Ovary (tissue), 9 donors: ENCODE data around the gene ITGA3. TPM values are rescaled to one million over a fixed set of nuclear protein-coding genes. Genes with fewer than 3 reads are reported as not detected.

ENCODE experiments used
- DNase-seq, 5 donors: peaks; one replicate each; pipeline ENCODE4 v3.0.0-alpha.2; 2019 to 2020
- H3K27ac ChIP-seq, 2 donors: fragments of 200-600 bp; one replicate each; pipeline versions ENCODE4 v1.5.1 to v1.8.0; 2019 to 2022
- H3K27me3 ChIP-seq: fragments of 200-600 bp; one replicate; pipeline ENCODE4 v1.8.0; 2022
- H3K36me3 ChIP-seq: fragments of 200-600 bp; sonication (generic); one replicate; pipeline ENCODE4 v1.5.1; 2019
- H3K4me1 ChIP-seq: one replicate; pipeline ENCODE4 v1.8.1; 2013; ENCODE audit warnings: mild to moderate bottlenecking, moderate library complexity; ENCODE audit not compliant: insufficient read depth
- H3K4me3 ChIP-seq: fragments of 200-600 bp; sonication (generic); one replicate; pipeline ENCODE4 v1.5.1; 2017
- H3K9me3 ChIP-seq, 2 donors: fragments of 200-600 bp in 1 of 2; sonication (generic) in 1 of 2; one replicate each; pipeline versions ENCODE4 v1.5.1 to v1.8.1; 2013 to 2019; ENCODE audit warnings: mild to moderate bottlenecking in 1 of 2, moderate library complexity in 1 of 2
- EP300 ChIP-seq: sonication (generic); formaldehyde crosslinking; IDR thresholded peaks from one replicate; pipeline ENCODE4 v1.6.1; 2017; ENCODE audit warnings: antibody characterized with exemption
- POLR2A ChIP-seq: fragments of 450-650 bp; IDR thresholded peaks from one replicate; pipeline ENCODE4 v1.6.1; 2017; ENCODE audit warnings: antibody characterized with exemption, mild to moderate bottlenecking, moderate library complexity
- WGBS, 3 donors: extraction: QIAGEN DNeasy Blood & Tissue Kit in 1 of 3; methylation state at CpG; one replicate each; pipeline versions ENCODE4 v1.1.5 to v1.1.7; 2013 to 2017; 5-methylcytosine and 5-hydroxymethylcytosine counted together
- intact Hi-C, 4 donors: fragments of 100-400 bp; cut with DNase I; formaldehyde crosslinking; loops; one replicate each; pipeline versions ENCODE4 v1.11.0 to v1.15.1; 2022 to 2023
- polyA plus RNA-seq, 2 donors: library from polyadenylated mRNA; stranded (reverse); fragments of 200-250 nt in 1 of 2; fragments of 350-450 nt in 1 of 2; fragmentation: Illumina TruSeq in 1 of 2; extraction: RNeasy Lipid Tissue Mini Kit (QIAGEN cat#74804) in 1 of 2; gene quantifications; one replicate each; pipeline ENCODE4 v1.2.3, GENCODE V29; 2013 to 2014
- total RNA-seq, 7 donors: library from RNA; depleted of rRNA in 2 of 7; stranded (reverse); fragments of >200 nt in 2 of 7; fragmentation: NEBNext Ultra II Directional in 3 of 7; extraction: Animal tissue kit (Norgen Biotek cat#: 25700) in 3 of 7; gene quantifications; one replicate each; pipeline versions ENCODE4 v1.1.0 to v1.2.4, GENCODE V29; 2016 to 2023
- TF ChIP-seq, protein P1 (sequence below), 3 donors: fragments of 450-650 bp in 2 of 3; fragments of 200-600 bp in 1 of 3; IDR thresholded peaks; one replicate each; pipeline versions ENCODE4 v1.5.1 to v1.8.0; 2016 to 2022; ENCODE audit warnings: antibody characterized with exemption in 3 of 3, mild to moderate bottlenecking in 1 of 3
- donor health status: DM: no; HTN: no; CAD: no; lungs with moderate emphysema.
- donor health status: DM: no; HTN: no; CAD: no.
- donor health status: Bipolar disorder and iron deficiency.
- donor health status: DM: yes; HTN: yes; CAD: no.
- donor health status: DM: no; HTN: no; CAD: no.
- donor health status: DM: yes; HTN: yes; CAD: no.

Gene ITGA3
- total and polyA plus RNA-seq, 9 donors = 23.6 to 132 (median 34.2) TPM

- Histone ChIP-seq H3K4me3 (no peak overlapping the region), H3K9me3 (no peaks in the 10 kb centered on the region), H3K27me3 (no peaks in the 10 kb centered on the region), H3K36me3 (no peaks in the 10 kb centered on the region), H3K27ac (no peak overlapping the region), H3K4me1 (peaks cover 8% of the 10 kb centered on the region)
- WGBS, 3 donors = 90 to 91% (median 91%) methylated on average over 7 of the region's 7 CpGs
- no peak for DNase-seq
- TF ChIP-seq, protein P1, sequence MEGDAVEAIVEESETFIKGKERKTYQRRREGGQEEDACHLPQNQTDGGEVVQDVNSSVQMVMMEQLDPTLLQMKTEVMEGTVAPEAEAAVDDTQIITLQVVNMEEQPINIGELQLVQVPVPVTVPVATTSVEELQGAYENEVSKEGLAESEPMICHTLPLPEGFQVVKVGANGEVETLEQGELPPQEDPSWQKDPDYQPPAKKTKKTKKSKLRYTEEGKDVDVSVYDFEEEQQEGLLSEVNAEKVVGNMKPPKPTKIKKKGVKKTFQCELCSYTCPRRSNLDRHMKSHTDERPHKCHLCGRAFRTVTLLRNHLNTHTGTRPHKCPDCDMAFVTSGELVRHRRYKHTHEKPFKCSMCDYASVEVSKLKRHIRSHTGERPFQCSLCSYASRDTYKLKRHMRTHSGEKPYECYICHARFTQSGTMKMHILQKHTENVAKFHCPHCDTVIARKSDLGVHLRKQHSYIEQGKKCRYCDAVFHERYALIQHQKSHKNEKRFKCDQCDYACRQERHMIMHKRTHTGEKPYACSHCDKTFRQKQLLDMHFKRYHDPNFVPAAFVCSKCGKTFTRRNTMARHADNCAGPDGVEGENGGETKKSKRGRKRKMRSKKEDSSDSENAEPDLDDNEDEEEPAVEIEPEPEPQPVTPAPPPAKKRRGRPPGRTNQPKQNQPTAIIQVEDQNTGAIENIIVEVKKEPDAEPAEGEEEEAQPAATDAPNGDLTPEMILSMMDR (IDR thresholded peaks at IDR 0.05) = no peak
- TF ChIP-seq EP300 = no peak
- TF ChIP-seq POLR2A = no peak
- intact Hi-C loops = loop anchor here in 3 of 4 donors (5.0 to 10.0 kb wide), 3 partner anchors 58 to 276 kb away; no protein-coding TSS in a partner anchor
Observed at GRCh38 chr17:50029185-50029584, 26.7 kb upstream of the ITGA3 start.

- DNase-seq = no peak
- no peaks in the 10 kb centered on the region for H3K9me3 ChIP-seq
- no peaks in the 10 kb centered on the region for H3K36me3 ChIP-seq
- peaks cover 24% of the 10 kb centered on the region for H3K4me1 ChIP-seq
- 56 to 61% (median 56%) methylated on average over 6 of the region's 6 CpGs for WGBS, 3 donors
- H3K27ac ChIP-seq = no peak overlapping the region
- intact Hi-C loops = no loop called here
- H3K4me3 ChIP-seq = no peak overlapping the region
- no peaks in the 10 kb centered on the region for H3K27me3 ChIP-seq
- TF ChIP-seq POLR2A (no peak), EP300 (no peak)
- TF ChIP-seq, protein P1 (IDR thresholded peaks at IDR 0.05) = no peak
Observed at GRCh38 chr17:50033316-50033715, 22.6 kb upstream of the ITGA3 start.

DNA sequence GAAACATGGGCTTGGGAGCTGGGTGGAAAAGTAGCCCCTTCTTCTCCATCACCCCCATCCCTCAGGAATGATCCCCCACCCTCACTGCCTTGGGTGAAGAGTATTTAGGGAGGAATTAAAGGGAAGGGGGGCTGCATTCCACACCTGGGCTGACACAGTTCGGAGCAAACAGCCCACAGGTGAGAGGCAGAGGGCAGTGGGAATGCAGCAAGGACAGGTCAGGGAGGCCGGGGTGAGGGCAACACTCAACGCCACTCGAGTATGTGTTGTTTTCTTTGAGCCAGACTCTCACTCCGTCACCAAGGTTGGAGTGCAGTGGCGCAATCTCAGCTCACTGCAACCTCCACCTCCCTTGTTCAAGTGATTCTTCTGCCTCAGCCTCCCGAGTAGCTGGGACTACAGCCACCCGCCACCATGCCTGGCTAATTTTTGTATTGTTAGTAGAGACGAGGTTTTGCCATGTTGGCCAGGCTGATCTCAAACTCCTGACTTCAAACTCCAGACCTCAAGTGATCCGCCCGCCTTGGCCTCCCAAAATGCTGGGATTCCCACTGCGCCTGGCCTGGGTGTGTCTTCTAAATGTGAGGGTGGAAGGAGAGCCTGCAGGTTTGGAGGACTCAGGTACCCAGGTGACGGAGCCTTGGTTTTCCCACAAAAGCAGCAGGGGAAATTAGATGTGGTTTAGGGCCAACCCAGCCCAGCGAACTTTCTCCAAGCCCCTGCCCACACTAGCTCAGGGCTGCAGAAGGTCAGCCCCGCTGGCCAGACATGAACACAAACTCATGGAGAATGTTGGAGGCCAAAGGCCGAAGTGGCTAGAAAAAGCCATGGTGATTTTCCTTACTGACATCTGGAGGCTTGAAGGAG, 21.2 kb upstream of the ITGA3 start:
- DNase-seq = no peak
- 81 to 86% (median 85%) methylated on average over 16 of the region's 16 CpGs for WGBS, 3 donors
- Histone ChIP-seq H3K4me1 (peaks cover 24% of the 10 kb centered on the region), H3K27ac (no peak overlapping the region), H3K4me3 (no peak overlapping the region), H3K27me3 (no peaks in the 10 kb centered on the region), H3K9me3 (no peaks in the 10 kb centered on the region), H3K36me3 (no peaks in the 10 kb centered on the region)
- TF ChIP-seq EP300 (no peak), POLR2A (no peak)
- TF ChIP-seq, protein P1 (IDR thresholded peaks at IDR 0.05) = no peak
- intact Hi-C loops = no loop called here

- H3K27me3 ChIP-seq = no peaks in the 10 kb centered on the region
- no peaks in the 10 kb centered on the region for H3K36me3 ChIP-seq
- intact Hi-C loops = no loop called here
- no peak overlapping the region for H3K4me3 ChIP-seq
- peaks cover 24% of the 10 kb centered on the region for H3K4me1 ChIP-seq
- WGBS, 3 donors = 66 to 96% (median 80%) methylated on average over 5 of the region's 5 CpGs
- H3K9me3 ChIP-seq = no peaks in the 10 kb centered on the region
- H3K27ac ChIP-seq = no peak overlapping the region
- DNase-seq = peak in 1 of 5 donors; percentile 14
- TF ChIP-seq POLR2A (no peak), EP300 (no peak)
- TF ChIP-seq, protein P1 (IDR thresholded peaks at IDR 0.05) = no peak
Observed at GRCh38 chr17:50035421-50035879, 20.5 kb upstream of the ITGA3 start.
